GM21360 (cell line): ENCODE measurements around the gene IL12RB1.
"Not testable (repeated sequence)": the region's sequence is repeated elsewhere in the genome, so short reads cannot be mapped to it uniquely, and the experiment has no call there.

ENCODE experiments used
- ATAC-seq: cut with Tn5 transposase; IDR thresholded peaks from one replicate; pipeline ENCODE4 v1.9.1; 2021; ENCODE audit warnings: mild to moderate bottlenecking, moderate library complexity; ENCODE audit not compliant: unreplicated experiment

The IL12RB1 gene

GRCh38 chr19:18112989-18113478 is 26.3 kb upstream of the IL12RB1 start:
- no peak for ATAC-seq

DNA sequence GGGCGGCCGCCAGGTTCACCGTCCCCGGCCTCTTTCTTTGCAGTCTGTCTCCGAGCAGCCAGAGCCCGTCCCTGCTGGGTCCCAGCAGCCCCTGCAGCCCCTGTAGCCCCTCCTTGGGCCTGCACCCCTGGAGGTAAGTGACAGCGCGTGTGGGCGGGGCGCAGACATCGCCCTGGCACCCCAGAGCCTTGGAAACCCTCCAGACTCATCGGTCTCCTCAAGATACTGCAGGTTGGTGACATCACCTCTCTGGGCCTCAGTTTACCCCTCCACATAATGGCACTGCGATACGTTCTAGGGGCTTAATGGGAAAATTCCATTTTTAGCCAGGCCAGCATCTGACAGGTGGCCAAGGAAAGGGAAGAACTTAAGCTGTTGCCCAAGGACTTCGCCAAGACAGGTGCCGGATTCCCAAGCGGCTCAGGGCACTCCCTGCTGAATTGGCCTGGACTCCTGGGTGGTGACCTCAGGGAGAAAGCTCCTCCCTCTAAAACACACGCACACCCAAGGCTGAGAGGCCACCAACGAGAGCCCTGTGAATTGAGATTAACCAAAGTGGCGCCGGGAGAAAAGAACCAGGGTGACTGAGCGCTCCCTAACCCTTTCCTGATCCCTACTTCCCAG is 24.0 kb upstream of the IL12RB1 start:
- no peak for ATAC-seq

- no peak for ATAC-seq
Observed at GRCh38 chr19:18109733-18110608, 23.2 kb upstream of the IL12RB1 start.

GRCh38 chr19:18109341-18109732 is 22.6 kb upstream of the IL12RB1 start:
- ATAC-seq = no peak

DNA sequence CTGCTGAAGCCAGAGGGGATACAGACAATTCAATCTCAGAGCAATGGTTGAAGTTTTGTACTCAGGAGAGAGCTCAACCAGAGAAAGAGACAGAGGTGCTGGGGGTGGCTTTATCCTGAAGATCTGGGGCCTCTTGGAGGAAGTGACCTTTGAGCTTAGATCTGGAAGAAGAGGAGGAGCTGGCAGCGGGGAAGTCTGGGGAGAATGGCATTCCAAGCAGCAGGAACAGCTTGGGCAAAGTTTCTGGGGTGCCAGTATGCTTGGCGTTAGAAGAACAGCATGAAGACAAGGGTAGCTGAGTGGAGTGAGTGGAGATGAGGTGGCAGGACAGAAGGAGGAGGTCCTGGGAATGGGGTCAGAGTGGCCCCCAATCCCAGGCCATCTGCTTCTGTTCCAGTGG is 22.2 kb upstream of the IL12RB1 start:
- ATAC-seq = no peak

- no peak for ATAC-seq
Observed at GRCh38 chr19:18107235-18107634, 20.5 kb upstream of the IL12RB1 start.

GRCh38 chr19:18105259-18105658 is 18.5 kb upstream of the IL12RB1 start:
- not testable (repeated sequence) for ATAC-seq

- no peak for ATAC-seq
Observed at GRCh38 chr19:18104793-18105131, 18.0 kb upstream of the IL12RB1 start.

- ATAC-seq = no peak
Observed at GRCh38 chr19:18102916-18103542, 16.3 kb upstream of the IL12RB1 start.

GRCh38 chr19:18101268-18101667 is 14.5 kb upstream of the IL12RB1 start:
- ATAC-seq = no peak

DNA sequence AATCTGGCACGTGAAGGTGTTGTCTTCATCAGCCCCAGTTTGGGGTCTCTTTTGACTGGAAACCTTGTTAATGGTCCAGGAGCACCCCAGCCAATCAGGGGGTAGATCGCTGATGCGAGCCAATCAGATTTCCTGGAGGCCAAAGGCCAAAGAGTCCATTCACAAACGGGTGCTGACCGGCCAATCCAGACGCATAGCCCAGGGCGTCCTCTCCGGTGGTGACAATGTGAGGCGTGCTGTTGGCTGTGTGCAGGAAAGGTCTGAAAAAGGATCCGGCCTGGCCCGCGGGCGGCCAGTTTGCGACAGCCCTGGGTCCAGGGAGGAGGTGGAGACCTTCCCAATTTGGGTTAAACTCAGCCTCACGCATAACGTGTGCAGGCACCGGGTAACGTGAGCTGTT is 14.0 kb upstream of the IL12RB1 start:
- ATAC-seq = no peak

DNA sequence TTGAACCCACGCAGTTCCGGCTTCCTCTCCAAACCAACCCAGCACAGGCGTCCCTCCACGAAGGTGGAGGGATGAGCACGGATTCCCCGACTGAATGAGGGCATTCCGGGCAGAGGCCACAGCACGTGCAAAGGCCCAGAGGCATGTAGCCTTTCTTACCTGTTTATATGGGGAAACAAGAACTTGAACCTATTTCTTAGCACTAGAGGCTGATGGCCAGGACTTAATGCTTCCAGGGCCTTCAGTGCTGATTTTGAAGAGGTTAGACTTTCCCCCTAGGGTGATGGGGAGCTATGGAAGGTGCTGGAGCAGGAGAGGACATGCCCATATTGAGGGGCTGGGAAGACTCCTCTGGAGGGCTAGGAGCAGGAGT is 12.9 kb upstream of the IL12RB1 start:
- no peak for ATAC-seq

DNA sequence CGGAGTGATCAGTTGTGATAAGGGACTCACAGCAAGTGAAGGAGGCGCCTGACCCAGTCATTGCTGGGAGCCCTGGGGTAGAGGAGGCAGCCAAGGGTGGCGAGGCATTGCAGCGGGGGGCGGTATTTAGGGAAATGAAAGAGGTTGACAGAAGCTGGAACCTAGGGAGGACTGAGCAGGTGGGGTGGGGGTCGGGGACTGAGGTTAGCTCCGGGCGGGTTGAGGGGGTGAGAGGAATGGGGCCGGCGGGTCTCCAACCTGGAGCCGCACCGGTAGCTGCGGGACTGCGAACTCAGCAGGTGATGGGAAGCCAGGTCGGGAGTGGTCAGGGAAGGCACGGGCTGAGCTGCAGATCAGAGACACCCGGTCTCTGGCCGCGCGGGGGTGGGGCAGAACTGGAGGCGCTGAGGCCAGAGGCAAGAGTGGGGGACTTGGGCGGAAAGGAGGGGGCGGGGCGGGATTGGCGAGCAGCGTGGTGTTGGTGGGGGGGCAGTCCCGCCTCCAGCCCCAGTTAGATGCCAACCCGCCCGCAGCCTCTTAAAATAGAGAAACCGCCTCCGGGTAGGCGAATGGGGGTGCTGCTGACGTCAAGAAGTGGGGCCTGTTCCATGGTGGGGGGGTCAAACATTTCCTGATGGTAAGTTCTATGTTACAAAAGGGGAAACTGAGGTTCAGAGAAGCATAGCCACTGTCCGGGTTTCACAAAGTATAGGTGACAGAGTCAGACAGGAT is 12.3 kb upstream of the IL12RB1 start:
- peak; percentile 35 for ATAC-seq

DNA sequence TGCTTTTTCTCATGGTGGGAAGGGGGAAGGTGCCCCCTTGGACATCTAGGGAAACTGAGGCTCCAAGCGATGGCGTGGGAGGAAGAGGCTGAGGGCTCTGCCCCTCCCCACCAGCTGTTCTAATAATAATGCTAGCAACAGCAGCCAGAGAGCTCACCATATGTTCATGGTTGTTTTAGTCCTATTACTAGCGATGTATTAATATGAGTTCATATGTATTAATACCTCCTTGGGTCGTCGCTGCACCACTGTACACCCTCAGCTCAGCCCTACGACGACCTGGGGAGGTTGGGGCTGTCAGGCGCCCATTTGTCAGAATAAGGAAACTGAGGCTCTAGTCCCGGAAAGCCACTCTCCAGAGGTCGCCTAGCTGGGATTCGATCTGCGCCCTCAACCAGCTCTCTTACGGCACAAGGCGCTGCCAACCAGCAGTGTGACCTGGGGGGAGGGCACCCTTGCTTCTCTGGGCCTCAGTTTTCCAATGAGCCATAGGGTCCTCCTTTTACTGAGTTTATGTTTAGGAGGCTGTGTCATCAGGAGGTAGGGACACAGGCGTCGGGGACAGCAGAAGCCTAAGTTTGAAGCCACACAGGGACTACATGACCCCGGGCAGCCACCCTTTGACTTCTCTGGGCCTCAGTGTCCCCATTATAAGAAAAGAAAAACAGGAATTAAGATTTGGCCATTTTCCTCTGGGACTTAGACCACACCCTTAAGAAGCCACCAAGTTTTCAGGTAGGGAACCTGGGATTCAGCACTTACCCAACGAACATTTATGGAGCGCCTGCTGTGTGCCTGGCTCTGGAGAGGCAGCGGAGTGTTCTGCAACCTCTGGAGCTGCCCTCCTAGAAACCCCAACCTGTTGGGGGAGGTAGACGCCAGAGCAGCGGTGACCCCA is 11.5 kb upstream of the IL12RB1 start:
- ATAC-seq = no peak

DNA sequence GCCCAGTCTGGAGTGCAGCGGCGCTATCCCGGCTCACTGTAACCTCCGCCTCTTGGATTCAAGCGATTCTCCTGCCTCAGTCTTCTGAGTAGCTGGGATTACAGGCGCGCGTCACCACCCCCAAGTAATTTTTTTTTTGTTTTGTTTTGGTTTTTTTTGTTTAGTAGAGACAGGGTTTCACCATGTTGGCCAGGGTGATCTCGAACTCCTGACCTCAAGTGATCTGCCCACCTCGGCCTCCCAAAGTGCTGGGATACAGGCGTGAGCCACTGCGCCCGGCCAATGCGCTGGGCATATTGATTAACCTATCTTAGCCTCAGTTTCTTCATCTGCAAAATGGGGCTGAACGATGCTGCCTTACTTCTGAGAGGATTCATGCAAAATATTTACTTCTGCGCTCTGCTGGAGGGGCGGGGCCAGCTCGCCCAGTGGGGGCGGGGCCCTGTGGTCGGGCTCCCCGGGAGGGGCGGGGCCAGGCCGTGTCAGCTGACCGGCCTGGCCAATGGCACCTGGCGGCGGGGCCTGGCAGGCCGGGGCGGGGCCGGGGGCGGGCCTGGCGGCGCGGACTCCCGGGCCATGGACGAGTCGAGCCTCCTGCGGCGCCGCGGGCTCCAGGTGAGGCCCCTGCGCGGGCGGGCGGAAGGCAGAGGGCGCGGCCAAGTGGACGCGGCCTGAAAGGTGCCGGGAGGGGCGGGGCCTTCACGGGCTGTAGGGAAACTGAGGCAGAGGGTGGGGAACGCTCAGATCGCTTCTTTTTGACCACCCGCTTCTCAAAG is 10.7 kb upstream of the IL12RB1 start, which contains the start of gene MAST3:
MAST3 (plus strand) TSS at position 562 of the 776 bp plus-strand sequence; CDS start at position 577, 15 bp downstream.
- peak; percentile 59 for ATAC-seq

- ATAC-seq = no peak
Observed at GRCh38 chr19:18096258-18096657, 9.5 kb upstream of the IL12RB1 start.

DNA sequence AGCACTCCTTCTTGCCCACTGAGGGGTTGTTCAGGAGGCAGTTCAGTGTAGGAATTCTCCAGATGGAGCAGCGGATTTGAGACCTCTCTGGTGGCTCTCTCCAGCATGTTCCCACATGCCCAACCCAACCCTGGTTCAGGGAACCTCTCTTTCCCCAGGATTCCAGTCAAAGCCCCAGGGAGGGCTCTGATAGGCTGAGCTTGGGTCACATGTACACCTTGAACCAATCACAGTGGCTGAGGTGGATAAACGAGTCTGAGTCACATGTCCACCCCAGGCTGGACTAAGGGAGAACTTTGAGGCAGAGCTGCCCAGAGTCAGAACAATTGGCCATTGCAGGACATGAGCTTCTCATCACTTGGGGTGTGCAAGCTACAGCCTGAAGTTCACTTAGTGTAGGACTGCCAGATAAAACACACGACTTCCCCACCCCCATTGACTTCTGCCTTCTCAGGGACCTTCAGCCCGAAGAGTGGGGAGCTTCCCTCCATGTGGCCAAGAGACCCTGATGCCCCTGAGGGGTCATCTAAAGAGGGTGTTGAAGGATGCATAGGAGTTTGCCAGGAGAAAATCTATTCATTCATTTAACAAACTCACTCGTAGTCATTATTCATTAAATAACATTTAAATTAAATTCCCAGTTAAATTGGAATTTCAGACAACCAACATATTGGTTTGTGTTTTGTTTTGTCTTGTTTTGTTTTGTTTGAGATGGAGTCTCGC is 6.9 kb upstream of the IL12RB1 start:
- no peak for ATAC-seq

DNA sequence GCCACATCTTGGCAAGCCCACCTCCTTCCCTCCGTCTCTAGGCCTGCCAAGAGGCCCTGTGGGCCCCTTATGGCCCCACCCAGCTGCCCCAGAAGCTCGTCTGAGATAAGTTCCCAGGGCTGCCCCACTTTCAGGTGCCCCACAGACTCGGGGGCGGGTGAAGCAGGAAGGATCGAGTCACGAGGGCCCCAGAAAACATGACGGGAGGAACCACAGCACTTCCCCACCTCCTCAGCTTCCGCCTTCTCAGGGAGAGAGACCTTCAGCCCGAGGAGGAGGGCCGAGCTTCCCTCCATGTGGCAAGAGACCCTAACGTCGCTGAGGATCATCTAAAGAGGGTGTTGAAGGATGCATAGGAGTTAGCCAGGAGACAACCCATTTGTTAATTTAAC is 4.5 kb upstream of the IL12RB1 start:
- ATAC-seq = no peak
